HTERT RPE-1 (cell line): ENCODE measurements around the gene EFNB2.

Experiments used
- in situ Hi-C: fragments of 300-500 bp; cut with MboI; formaldehyde crosslinking; loops from 4 replicates; pipeline ENCODE4 v1.14.3; 2020; ENCODE audit warnings: low sequenced_read_pairs

EFNB2 gene

GRCh38 chr13:106551350-106551749 is 15.9 kb upstream of the EFNB2 start:
- in situ Hi-C loops: no loop called here

GRCh38 chr13:106550570-106551135 is 15.2 kb upstream of the EFNB2 start:
- in situ Hi-C loops: no loop called here

GRCh38 chr13:106548064-106548696 is 12.7 kb upstream of the EFNB2 start:
- in situ Hi-C loops: no loop called here

GRCh38 chr13:106541826-106542225 is 6.4 kb upstream of the EFNB2 start:
- in situ Hi-C loops: no loop called here

GRCh38 chr13:106540613-106541012 is 5.2 kb upstream of the EFNB2 start:
- in situ Hi-C loops: no loop called here

GRCh38 chr13:106537521-106537920 is 2.1 kb upstream of the EFNB2 start:
- in situ Hi-C loops: no loop called here

GRCh38 chr13:106536244-106537034 is 977 bp upstream of the EFNB2 start:
- in situ Hi-C loops: no loop called here

- in situ Hi-C loops: no loop called here
These were observed 567 bp downstream of the EFNB2 start for GRCh38 chr13:106534639-106535551.

- in situ Hi-C loops: no loop called here
These were observed 1.4 kb downstream of the EFNB2 start for GRCh38 chr13:106533943-106534638.

- in situ Hi-C loops: no loop called here
These were observed 2.1 kb downstream of the EFNB2 start for GRCh38 chr13:106533101-106533942.

- in situ Hi-C loops: no loop called here
These were observed 3.1 kb downstream of the EFNB2 start for GRCh38 chr13:106532111-106532929.

- in situ Hi-C loops: no loop called here
These were observed 4.4 kb downstream of the EFNB2 start for GRCh38 chr13:106530980-106531481.

- in situ Hi-C loops: no loop called here
These were observed 5.2 kb downstream of the EFNB2 start for GRCh38 chr13:106530171-106530851.

GRCh38 chr13:106529415-106530170 is 5.9 kb downstream of the EFNB2 start:
- in situ Hi-C loops: no loop called here

- in situ Hi-C loops: no loop called here
These were observed 6.6 kb downstream of the EFNB2 start for GRCh38 chr13:106528718-106529414.

GRCh38 chr13:106527826-106528225 is 7.6 kb downstream of the EFNB2 start:
- in situ Hi-C loops: no loop called here

GRCh38 chr13:106527445-106527801 is 8.0 kb downstream of the EFNB2 start:
- in situ Hi-C loops: no loop called here
